HepG2 (cell line): ENCODE data around the gene GMEB2. TPM values are rescaled to one million over a fixed set of nuclear protein-coding genes. Genes with fewer than 3 reads are reported as not detected.
A peak's percentile ranks its signal among the peaks of the same experiment; 100 is the strongest.

ENCODE experiments used
- ATF7 ChIP-seq, 2 experiments: fragments of 450-650 bp in 1 of 2; sonication (generic) in 1 of 2; formaldehyde crosslinking in 1 of 2; IDR thresholded peaks; 2 replicates each; pipeline versions ENCODE4 v1.4.0 to v1.6.1; 2016 to 2020; ENCODE audit warnings: antibody characterized with exemption in 1 of 2, mild to moderate bottlenecking in 1 of 2, missing genetic modification reagents in 1 of 2
- ELF3 ChIP-seq: IDR thresholded peaks from 2 replicates; pipeline ENCODE4 v1.6.1; 2016; ENCODE audit warnings: missing genetic modification reagents, missing compliant biosample characterization
- EP300 ChIP-seq, 3 experiments: sonication (generic) in 1 of 3; formaldehyde crosslinking in 1 of 3; IDR thresholded peaks; 2 replicates each; pipeline versions ENCODE4 v1.5.1 to v1.6.1; 2011 to 2020; ENCODE audit warnings: low read depth in 2 of 3, low read length in 2 of 3, borderline replicate concordance in 1 of 3, improper control_type of control experiment in 1 of 3, mild to moderate bottlenecking in 1 of 3, missing genetic modification reagents in 1 of 3, moderate library complexity in 1 of 3
- FOXM1 ChIP-seq: sonication (generic); formaldehyde crosslinking; IDR thresholded peaks from 2 replicates; pipeline ENCODE4 v1.5.0; 2020; ENCODE audit warnings: missing genetic modification reagents
- HMGA1 ChIP-seq: sonication (generic); formaldehyde crosslinking; conservative IDR thresholded peaks from 2 replicates; pipeline ENCODE4 v1.4.0; 2020; ENCODE audit warnings: missing genetic modification reagents
- ISX ChIP-seq: sonication (generic); formaldehyde crosslinking; conservative IDR thresholded peaks from 2 replicates; pipeline ENCODE4 v1.5.0; 2020; ENCODE audit warnings: missing genetic modification reagents
- KLF12 ChIP-seq: sonication (generic); formaldehyde crosslinking; IDR thresholded peaks from 2 replicates; pipeline ENCODE4 v1.4.0; 2020; ENCODE audit warnings: missing genetic modification reagents, borderline replicate concordance
- MED13 ChIP-seq: sonication (generic); formaldehyde crosslinking; IDR thresholded peaks from 2 replicates; pipeline ENCODE4 v1.5.0; 2020; ENCODE audit warnings: missing genetic modification reagents
- MTERF4 ChIP-seq: sonication (generic); formaldehyde crosslinking; IDR thresholded peaks from 2 replicates; pipeline ENCODE4 v1.8.0; 2023; ENCODE audit warnings: mild to moderate bottlenecking, missing genetic modification reagents
- NFIB ChIP-seq: sonication (generic); formaldehyde crosslinking; IDR thresholded peaks from 2 replicates; pipeline ENCODE4 v1.9.0; 2021; ENCODE audit warnings: missing genetic modification reagents, mild to moderate bottlenecking, borderline replicate concordance
- RBM39 ChIP-seq: fragments of 200-400 bp; formaldehyde crosslinking; IDR thresholded peaks from one replicate; pipeline ENCODE4 v1.6.1; 2018; ENCODE audit warnings: antibody characterized with exemption, mild to moderate bottlenecking, low read depth, low read length; ENCODE audit not compliant: poor library complexity, severe bottlenecking
- ZFP41 ChIP-seq: sonication (generic); formaldehyde crosslinking; IDR thresholded peaks from 2 replicates; pipeline ENCODE4 v1.4.0; 2020; ENCODE audit warnings: mild to moderate bottlenecking, missing genetic modification reagents, borderline replicate concordance
- ZGPAT ChIP-seq: IDR thresholded peaks from 2 replicates; pipeline ENCODE4 v1.6.1; 2016; ENCODE audit warnings: mild to moderate bottlenecking
- ZNF225 ChIP-seq: sonication (generic); formaldehyde crosslinking; IDR thresholded peaks from 2 replicates; pipeline ENCODE4 v1.4.0; 2020; ENCODE audit warnings: mild to moderate bottlenecking, missing genetic modification reagents
- ZNF33B ChIP-seq: sonication (generic); formaldehyde crosslinking; IDR thresholded peaks from 2 replicates; pipeline ENCODE4 v1.5.1; 2020; ENCODE audit warnings: mild to moderate bottlenecking, missing genetic modification reagents
- ZNF382 ChIP-seq: sonication (generic); formaldehyde crosslinking; IDR thresholded peaks from 2 replicates; pipeline ENCODE4 v1.5.0; 2020; ENCODE audit warnings: missing genetic modification reagents, mild to moderate bottlenecking, borderline replicate concordance
- ZNF460 ChIP-seq: sonication (generic); formaldehyde crosslinking; IDR thresholded peaks from 2 replicates; pipeline ENCODE4 v1.5.1; 2020; ENCODE audit warnings: missing genetic modification reagents, mild to moderate bottlenecking, borderline replicate concordance
- ZNF549 ChIP-seq: sonication (generic); formaldehyde crosslinking; IDR thresholded peaks from 2 replicates; pipeline ENCODE4 v1.5.0; 2020; ENCODE audit warnings: missing genetic modification reagents
- ZNF614 ChIP-seq: IDR thresholded peaks from 2 replicates; pipeline ENCODE4 v1.6.1; 2018; ENCODE audit warnings: missing biosample characterization, missing genetic modification reagents, inconsistent platforms, borderline replicate concordance
- ZNF629 ChIP-seq: sonication (generic); formaldehyde crosslinking; conservative IDR thresholded peaks from 2 replicates; pipeline ENCODE4 v1.5.0; 2020; ENCODE audit warnings: missing genetic modification reagents
- ZNF670 ChIP-seq: sonication (generic); formaldehyde crosslinking; IDR thresholded peaks from 2 replicates; pipeline ENCODE4 v1.8.0; 2022; ENCODE audit warnings: mild to moderate bottlenecking, missing genetic modification reagents, borderline replicate concordance
- ZNF780A ChIP-seq: sonication (generic); formaldehyde crosslinking; IDR thresholded peaks from 2 replicates; pipeline ENCODE4 v1.8.0; 2022; ENCODE audit warnings: mild to moderate bottlenecking, missing genetic modification reagents, moderate library complexity
- ZNF850 ChIP-seq: sonication (generic); formaldehyde crosslinking; conservative IDR thresholded peaks from 2 replicates; pipeline ENCODE4 v1.9.0; 2021; ENCODE audit warnings: mild to moderate bottlenecking, missing genetic modification reagents
- polyA plus RNA-seq, 8 experiments: library from polyadenylated mRNA; depleted of rRNA in 3 of 8; stranded (reverse) in 7 of 8; unstranded in 1 of 8; fragments of >200 nt; fragmentation: Illumina TruSeq in 4 of 8; extraction: Trizol in 4 of 8; gene quantifications; 2 replicates each; pipeline versions ENCODE4 v1.2.1 to v1.2.3, GENCODE V29; 2011 to 2016; ENCODE audit warnings: low read depth in 4 of 8, missing spikeins in 1 of 8, mixed read lengths in 1 of 8; ENCODE audit not compliant: insufficient read depth in 1 of 8
- total RNA-seq, 5 experiments: library from RNA; depleted of rRNA; stranded (reverse); fragments of >200 nt; fragmentation: Illumina TruSeq; extraction: Trizol; gene quantifications; 2 replicates each; pipeline ENCODE4 v1.2.3, GENCODE V29; 2016; ENCODE audit warnings: low read depth in 1 of 5
- TF ChIP-seq, protein P1 (sequence below): sonication (generic); formaldehyde crosslinking; IDR thresholded peaks from 2 replicates; pipeline ENCODE4 v1.4.0; 2020; ENCODE audit warnings: missing genetic modification reagents
- TF ChIP-seq, protein P2 (sequence below): sonication (generic); formaldehyde crosslinking; IDR thresholded peaks from 2 replicates; pipeline ENCODE4 v1.8.1; 2023; ENCODE audit warnings: mild to moderate bottlenecking, inconsistent platforms, moderate library complexity, missing genetic modification reagents, borderline replicate concordance

GMEB2 gene
- total and polyA plus RNA-seq, 2 of the 13 experiments (the other 11 are each of a cell fraction or from before 2014, with no cell fraction given), result 10.6 to 12.4 TPM

DNA sequence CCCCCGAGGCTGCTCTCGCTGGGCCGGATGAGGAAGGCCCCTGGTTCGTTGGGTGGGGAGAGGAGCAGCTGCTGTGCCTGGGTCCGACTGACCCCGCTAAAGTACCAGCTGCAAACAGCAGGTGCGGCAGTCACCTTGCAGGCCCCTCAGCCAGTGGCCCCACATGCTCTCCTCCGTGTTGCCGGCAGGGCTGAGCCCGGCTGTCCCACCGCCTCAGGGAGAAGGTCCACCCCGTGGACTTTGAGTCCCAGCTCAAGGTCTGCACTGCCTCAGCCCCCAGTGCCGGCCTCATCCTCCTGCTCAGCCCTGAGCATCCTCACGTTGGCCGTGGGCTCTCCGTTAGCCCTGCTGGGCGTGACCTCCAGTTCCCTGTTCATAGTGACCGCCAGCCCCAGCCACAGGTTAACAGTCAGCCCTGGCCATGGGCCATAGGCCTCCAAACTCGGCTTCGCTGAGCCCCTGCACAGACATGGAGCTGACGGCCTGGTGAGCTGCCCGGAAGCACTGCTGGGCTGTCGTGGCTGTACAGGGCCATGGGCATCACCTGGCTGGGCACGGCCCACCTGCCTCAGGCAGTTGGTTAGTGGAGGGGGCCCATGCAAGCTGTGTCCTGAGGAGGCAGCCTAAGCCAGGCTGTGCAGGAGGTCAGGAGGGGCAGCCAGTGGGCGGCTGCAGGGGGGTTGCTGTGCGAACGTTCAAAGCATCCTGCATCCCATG lies 82.5 kb downstream of the GMEB2 start (continued):
- peak; percentile 78; the same call in 1 of the 2 replicates for TF ChIP-seq NFIB (CRISPR knock-in tag)
- no peak for TF ChIP-seq ZNF780A
- TF ChIP-seq ZNF670 (CRISPR knock-in tag), result no peak
- no peak for TF ChIP-seq FOXM1 (CRISPR knock-in tag)
- TF ChIP-seq ELF3 (CRISPR knock-in tag), result no peak
- no peak for TF ChIP-seq ZNF33B (CRISPR knock-in tag)
- no peak for TF ChIP-seq ZFP41 (CRISPR knock-in tag)
- TF ChIP-seq ZNF549, result no peak
- TF ChIP-seq, protein P1, sequence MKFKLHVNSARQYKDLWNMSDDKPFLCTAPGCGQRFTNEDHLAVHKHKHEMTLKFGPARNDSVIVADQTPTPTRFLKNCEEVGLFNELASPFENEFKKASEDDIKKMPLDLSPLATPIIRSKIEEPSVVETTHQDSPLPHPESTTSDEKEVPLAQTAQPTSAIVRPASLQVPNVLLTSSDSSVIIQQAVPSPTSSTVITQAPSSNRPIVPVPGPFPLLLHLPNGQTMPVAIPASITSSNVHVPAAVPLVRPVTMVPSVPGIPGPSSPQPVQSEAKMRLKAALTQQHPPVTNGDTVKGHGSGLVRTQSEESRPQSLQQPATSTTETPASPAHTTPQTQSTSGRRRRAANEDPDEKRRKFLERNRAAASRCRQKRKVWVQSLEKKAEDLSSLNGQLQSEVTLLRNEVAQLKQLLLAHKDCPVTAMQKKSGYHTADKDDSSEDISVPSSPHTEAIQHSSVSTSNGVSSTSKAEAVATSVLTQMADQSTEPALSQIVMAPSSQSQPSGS (CRISPR knock-in tag), result no peak
- TF ChIP-seq ZNF614, result no peak
- no peak for TF ChIP-seq MTERF4 (CRISPR knock-in tag)
- TF ChIP-seq, protein P2, sequence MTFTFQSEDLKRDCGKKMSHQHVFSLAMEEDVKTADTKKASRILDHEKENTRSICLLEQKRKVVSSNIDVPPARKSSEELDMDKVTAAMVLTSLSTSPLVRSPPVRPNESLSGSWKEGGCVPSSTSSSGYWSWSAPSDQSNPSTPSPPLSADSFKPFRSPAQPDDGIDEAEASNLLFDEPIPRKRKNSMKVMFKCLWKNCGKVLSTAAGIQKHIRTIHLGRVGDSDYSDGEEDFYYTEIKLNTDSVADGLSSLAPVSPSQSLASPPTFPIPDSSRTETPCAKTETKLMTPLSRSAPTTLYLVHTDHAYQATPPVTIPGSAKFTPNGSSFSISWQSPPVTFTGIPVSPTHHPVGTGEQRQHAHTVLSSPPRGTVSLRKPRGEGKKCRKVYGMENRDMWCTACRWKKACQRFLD, result no peak
- no peak for TF ChIP-seq ZNF850 (CRISPR knock-in tag)
- TF ChIP-seq ZNF225, result peak; percentile 47; the same call in 1 of the 2 replicates
- no peak for TF ChIP-seq HMGA1
- TF ChIP-seq ZNF460 (CRISPR knock-in tag), result no peak
- no peak for TF ChIP-seq RBM39
- no peak for TF ChIP-seq ISX
- TF ChIP-seq ZNF629, result no peak
- TF ChIP-seq EP300 (IDR thresholded peaks at IDR 0.05; ENCODE audit: low read depth in 2 of 2, low read length in 2 of 2), result no peak
- no peak for TF ChIP-seq EP300 (CRISPR knock-in tag; IDR thresholded peaks at IDR 0.05; ENCODE audit: borderline replicate concordance)
- TF ChIP-seq ATF7 (IDR thresholded peaks at IDR 0.05), result no peak
- no peak for TF ChIP-seq ATF7 (CRISPR knock-in tag; IDR thresholded peaks at IDR 0.05)
- TF ChIP-seq KLF12 (CRISPR knock-in tag), result 0 out of 2 replicates have a peak, but pooled peaks have one; percentile 50
- no peak for TF ChIP-seq ZNF382 (CRISPR knock-in tag)
- no peak for TF ChIP-seq MED13
- TF ChIP-seq ZGPAT (CRISPR knock-in tag), result peak; percentile 42; the same call in 1 of the 2 replicates
